Measurements from ENCODE around the gene TMEM164.

DNA sequence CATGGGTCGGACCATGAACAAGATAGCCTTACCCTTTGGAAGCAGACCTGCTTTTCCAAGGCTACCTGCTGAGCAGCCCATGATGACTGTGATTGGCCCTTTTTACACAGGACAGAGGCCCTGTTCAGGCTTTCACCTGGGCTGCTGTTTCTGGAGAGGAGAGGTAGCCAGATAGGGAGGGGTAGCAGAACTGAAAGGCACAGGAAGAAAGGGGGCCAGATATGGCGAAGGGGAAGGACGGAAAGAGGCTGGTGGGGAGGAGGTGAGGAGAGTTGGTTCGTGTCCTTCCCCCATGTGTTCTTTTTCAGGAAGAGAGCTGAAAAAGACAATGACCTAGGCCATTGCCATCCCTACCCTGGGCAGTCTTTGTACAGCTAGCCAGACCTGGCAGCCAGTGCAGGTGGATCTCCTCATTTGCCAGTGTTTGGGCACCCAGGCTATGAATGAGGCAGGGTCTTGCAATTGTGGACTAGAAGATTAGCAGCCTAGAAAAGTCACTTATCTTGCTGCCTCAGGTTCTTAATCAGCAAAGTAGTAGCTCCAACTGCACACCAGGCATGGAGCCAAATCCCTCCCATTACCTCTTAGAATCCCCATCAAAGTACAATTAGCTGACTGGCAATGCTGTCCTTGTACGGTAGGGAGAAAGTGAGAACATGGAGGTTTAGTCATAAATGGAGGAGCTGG, 175.4 kb downstream of the TMEM164 start:
- TF ChIP-seq, protein P1, sequence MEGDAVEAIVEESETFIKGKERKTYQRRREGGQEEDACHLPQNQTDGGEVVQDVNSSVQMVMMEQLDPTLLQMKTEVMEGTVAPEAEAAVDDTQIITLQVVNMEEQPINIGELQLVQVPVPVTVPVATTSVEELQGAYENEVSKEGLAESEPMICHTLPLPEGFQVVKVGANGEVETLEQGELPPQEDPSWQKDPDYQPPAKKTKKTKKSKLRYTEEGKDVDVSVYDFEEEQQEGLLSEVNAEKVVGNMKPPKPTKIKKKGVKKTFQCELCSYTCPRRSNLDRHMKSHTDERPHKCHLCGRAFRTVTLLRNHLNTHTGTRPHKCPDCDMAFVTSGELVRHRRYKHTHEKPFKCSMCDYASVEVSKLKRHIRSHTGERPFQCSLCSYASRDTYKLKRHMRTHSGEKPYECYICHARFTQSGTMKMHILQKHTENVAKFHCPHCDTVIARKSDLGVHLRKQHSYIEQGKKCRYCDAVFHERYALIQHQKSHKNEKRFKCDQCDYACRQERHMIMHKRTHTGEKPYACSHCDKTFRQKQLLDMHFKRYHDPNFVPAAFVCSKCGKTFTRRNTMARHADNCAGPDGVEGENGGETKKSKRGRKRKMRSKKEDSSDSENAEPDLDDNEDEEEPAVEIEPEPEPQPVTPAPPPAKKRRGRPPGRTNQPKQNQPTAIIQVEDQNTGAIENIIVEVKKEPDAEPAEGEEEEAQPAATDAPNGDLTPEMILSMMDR (optimal IDR thresholded peaks at IDR 0.05 in 1 of 3, IDR thresholded peaks at IDR 0.05 in 1 of 3, conservative IDR thresholded peaks at IDR 0.05 in 1 of 3; ENCODE audit: extremely low read depth in 1 of 3, insufficient read depth in 2 of 3, low read length in 3 of 3), result no peak
- TF ChIP-seq EZH2 (IDR thresholded peaks at IDR 0.05; ENCODE audit: low read length), result no peak
